ENCODE data around the gene MRPL33.

MRPL33 gene

GRCh38 chr2:27807476-27807875, 36.0 kb downstream of the MRPL33 start:
- peak in 1 of 4 experiments; percentile 3 for DNase-seq (ENCODE audit: low read depth in 4 of 4, low spot score in 1 of 4)

DNA sequence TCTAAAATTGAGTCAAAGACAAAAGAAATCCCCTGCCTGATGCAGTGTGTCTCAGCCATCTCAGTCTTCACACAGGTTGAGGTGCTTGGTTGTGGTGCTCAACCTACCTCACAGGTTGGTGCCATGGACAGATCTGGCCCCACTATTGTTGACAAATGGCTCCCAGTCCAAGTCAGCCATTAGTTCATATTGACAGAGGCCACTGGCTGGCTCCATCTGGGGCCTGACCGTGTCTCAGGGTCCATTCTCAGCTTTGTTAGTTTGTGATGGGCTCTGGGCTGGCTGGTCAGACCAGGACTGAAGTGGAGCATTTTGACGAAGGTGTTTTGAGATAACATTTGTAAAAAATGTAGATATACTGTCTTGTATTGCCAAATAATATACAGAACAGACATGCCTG, 36.9 kb downstream of the MRPL33 start:
- no peak for DNase-seq (ENCODE audit: low read depth in 4 of 4, low spot score in 1 of 4)

- DNase-seq (ENCODE audit: low read depth in 4 of 4, low spot score in 1 of 4): no peak
These were observed 37.5 kb downstream of the MRPL33 start for GRCh38 chr2:27808984-27809383.

DNA sequence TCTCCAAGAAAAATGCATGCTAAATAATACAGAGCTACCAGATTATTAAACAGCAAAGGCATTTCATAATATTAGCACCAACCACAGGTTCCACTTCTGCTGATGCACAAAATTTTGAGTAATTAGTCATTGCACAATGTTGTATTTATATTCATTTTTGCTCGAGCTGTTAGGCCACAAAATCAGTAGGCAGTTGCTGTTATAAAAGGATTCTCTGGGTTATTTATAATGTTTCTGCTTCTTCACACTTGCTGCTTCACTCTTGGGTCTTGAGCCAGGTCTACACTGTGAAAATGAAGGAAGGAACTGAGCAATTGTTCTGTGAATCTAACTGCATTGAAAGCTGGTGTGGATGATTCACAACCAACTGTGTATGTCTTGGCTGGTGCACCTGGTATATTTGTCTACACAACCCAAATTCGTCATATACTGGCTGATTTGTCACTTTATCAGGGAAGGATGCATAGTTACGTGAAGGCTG, 38.3 kb downstream of the MRPL33 start:
- DNase-seq (ENCODE audit: low read depth in 4 of 4, low spot score in 1 of 4): no peak

DNA sequence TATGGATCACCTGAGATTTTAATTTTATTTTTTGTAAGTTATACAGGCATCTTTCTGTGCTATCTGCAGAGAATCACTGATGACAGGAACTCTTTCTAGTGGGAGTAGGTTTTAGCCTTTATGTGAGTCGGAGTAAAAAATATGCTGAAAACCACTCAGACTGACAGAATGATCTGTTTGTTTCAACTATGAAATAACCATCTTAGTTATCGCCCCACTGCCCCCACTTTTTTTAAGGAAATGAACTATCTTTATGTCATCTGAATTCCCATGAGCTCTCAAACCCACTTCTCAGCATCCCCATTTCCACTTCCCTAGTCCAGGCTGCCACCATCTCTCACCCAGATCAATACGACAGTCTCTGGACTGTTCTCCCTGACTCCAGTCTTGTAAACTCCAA, 38.9 kb downstream of the MRPL33 start:
- DNase-seq (ENCODE audit: low read depth in 4 of 4, low spot score in 1 of 4): no peak

- DNase-seq (ENCODE audit: low read depth in 4 of 4, low spot score in 1 of 4): no peak
These were observed 40.2 kb downstream of the MRPL33 start for GRCh38 chr2:27811768-27812167.

DNA sequence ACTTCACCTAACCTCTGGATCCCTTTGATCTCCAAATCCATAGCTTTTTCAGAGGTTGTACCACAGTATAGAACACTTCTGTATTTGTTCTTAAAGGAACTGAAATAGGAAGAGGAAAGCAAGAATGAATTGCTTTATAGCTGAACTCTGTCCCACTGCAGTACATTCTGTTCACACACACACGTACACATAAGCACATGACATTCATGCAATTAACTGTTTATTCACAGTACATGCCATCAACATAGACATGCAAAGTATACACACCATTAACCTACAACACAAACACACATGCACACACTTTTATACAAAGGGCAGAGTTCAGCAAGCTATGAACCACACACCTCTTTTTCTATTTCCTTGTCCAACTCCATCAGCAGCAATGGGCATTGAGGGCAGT, 43.2 kb downstream of the MRPL33 start:
- no peak for DNase-seq (ENCODE audit: low read depth in 4 of 4, low spot score in 1 of 4)

DNA sequence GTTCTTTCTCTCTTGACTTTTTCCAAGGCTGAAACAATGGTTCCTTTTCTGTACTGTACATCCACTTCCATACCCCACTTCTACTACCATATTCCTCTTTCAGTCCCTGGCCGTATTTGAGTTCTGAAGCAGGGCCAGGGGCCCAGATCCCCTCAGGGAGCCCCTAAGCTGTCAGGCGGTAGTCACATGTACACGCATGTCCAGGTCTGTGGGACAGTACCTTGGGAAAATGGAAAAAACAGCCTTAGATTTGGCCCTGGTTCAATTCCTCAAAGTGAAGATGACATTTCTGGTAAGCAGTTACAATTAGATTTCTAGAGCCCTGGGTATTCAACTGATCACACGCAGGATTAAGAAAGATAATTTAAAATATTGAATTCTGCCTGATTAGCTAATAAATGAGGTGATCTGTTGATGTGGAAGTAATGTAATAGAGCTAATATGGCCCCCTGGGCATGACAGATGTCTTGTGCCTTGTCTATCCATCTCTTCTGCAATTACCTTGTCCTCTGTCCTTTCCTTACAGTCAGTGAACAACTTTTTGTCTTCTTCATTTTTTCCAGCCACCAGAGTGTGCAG, 44.4 kb downstream of the MRPL33 start:
- no peak for DNase-seq (ENCODE audit: low read depth in 4 of 4, low spot score in 1 of 4)

GRCh38 chr2:27822049-27822448, 50.5 kb downstream of the MRPL33 start:
- DNase-seq (ENCODE audit: low read depth in 4 of 4, low spot score in 1 of 4): no peak

GRCh38 chr2:27823135-27823534, 51.6 kb downstream of the MRPL33 start:
- DNase-seq (ENCODE audit: low read depth in 4 of 4, low spot score in 1 of 4): no peak

DNA sequence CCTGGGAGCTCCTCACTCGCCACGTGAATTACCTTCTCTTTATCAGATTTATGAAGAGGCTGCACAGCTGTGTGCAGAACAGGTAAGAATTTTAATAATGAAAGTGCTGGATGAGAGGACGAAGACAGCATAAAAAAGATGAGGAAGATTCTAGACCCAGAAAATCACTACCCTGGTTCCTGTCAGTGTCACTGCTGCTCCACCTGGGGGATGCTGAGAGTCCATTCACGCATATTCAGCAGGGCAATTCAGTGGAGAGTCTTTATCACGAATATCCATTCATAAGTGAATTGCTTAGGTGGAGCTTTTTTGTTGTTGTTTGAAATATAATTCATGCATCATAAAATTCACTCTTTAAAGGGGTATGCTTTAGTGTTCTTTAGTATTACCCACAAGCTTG, 52.0 kb downstream of the MRPL33 start:
- no peak for DNase-seq (ENCODE audit: low read depth in 4 of 4, low spot score in 1 of 4)

GRCh38 chr2:27824401-27824800, 52.9 kb downstream of the MRPL33 start:
- DNase-seq (ENCODE audit: low read depth in 4 of 4, low spot score in 1 of 4): no peak

GRCh38 chr2:27828305-27828704, 56.8 kb downstream of the MRPL33 start:
- no peak for DNase-seq (ENCODE audit: low read depth in 4 of 4, low spot score in 1 of 4)
